Activated CD4-positive, alpha-beta T cell treated with anti-CD3 and anti-CD28 coated beads for 24 hours (primary cell): ENCODE measurements around the gene DLGAP3.

ENCODE experiments used
- DNase-seq, 2 donors: peaks; one replicate each; pipeline ENCODE4 v3.0.0-alpha.2; 2020; ENCODE audit warnings: low read depth in 2 of 2

Gene DLGAP3

GRCh38 chr1:34865573-34865972, 63.9 kb downstream of the DLGAP3 start:
- peak in 1 of 2 donors; percentile 16 for DNase-seq

DNA sequence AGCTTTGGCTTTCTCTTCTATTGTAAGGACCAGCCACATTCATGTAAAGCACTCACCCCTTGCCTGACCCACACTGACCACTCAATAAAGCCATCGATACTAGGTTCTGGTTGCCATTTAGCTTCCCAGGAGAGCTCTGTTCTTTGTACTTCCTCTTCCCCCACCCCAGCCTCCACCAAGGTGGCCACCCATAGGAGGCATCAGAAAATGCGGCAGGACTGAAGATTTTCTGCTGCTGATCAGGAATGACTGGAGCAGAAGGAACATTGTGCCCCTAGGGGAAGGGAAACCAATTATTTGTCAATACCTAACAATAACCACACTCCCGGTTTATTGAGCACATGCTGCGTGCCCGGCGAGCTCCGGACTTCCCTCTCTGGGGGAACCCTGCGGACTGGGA, 64.7 kb downstream of the DLGAP3 start:
- DNase-seq: no peak

DNA sequence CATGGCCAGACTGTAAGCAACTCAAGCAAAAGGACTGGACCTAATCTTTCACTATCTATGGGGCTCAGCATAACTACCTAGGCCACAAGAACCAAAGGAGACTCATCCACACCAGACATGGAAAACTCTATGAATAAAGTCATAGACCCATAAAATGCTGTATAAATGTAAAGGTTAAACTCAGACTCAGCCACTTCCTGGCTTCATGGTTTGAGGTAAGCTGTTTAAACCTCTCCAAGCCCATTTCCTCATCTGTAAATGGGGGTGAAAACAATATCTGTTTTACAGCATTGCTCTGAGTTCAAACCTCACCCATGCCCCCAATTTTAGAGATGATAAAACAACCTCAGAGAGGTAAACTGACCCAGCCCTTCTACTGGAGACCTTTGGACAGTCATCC, 65.9 kb downstream of the DLGAP3 start:
- no peak for DNase-seq

GRCh38 chr1:34859446-34860200, 69.8 kb downstream of the DLGAP3 start, which contains the start of gene SMIM12:
Gene SMIM12, minus strand, starts transcription at chr1:34859749. Its CDS starts 3,772 bp downstream, at chr1:34855977.
- DNase-seq: peak; percentile 87 to 93

DNA sequence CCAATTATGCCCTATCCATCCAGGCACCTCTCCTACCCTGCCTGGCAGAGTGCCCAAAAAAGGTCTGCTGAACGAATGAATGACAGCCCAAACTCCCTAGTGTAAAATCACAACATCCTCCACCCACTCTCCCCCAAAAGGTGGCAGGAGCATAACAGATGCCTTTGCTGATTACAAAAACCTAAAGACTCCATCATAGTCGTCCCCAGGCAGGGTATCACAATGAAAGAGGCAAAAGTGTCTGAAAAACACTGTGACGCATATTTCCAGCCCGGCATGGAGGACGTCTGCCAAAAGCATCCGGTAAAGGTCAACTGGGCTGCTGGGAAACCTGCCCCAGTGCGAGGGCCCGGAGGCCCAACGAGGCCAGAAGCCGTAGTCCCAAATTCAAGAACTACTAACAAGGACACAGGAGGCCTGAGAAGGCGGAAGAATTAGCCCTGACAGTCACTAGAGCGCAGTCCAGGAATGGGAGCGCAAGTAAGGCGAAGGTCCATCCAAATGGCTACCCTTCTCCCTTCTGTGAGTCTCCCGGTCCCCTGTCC, 70.5 kb downstream of the DLGAP3 start:
- peak in 1 of 2 donors; percentile 15 for DNase-seq

GRCh38 chr1:34856697-34857096, 72.8 kb downstream of the DLGAP3 start:
- DNase-seq: no peak

DNA sequence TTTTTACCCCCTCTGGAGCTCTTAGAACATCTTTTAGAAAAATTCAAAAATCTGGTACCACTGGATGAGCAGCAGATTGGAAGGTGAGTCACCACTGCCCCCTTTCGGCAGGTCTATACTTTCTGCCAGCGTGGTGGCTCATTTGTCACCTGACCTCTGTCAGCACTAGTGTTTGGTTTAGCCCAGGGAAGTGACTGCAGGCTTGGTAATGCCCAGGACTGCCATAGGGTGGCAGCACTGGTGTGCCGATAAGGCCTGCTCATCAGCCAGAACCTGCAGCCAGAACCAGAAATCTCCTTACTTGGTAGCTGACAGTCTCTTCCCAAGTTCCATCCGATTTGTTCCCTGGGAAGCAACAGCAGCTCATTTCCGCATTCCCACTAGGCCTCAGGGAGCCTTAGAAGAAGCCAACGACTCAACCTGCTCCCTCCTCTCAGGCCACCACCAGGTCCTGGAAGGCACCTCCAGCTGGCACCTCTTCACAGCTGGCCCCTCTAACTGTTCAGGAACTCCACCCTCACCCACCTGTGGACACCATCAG, 76.7 kb downstream of the DLGAP3 start:
- peak; percentile 84 to 85 for DNase-seq

DNA sequence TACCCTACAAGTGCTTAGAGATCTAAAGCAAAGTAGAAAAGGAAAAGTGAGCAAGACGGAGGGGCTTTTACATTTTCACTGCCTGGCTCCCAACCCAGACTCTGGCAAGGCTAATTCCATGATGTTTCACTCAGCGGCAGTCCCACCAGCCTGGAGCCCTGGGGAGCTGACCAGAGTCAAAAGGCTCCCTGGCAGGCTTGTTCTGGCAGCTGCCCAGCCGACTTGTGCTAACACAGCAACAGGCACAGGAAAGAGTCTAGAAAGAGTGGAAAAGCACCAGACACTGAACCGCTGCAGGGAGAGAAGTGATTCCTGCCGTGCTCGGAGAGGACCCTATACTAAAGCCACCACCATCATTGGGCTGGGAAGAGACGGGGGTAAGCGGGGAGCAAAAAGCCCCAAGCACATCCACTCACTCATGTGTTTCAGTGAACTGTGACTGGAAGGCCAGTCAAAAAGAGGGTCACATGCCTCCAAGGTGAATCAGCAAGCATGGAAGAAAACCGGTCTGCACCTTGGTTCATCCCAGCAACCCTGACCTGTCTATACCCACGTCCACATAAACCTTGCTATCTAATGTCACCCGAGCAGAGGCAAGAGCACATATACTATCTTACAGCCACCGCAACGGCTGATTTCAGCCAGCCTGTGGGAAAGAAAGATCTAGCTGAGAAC, 77.9 kb downstream of the DLGAP3 start:
- DNase-seq: no peak

DNA sequence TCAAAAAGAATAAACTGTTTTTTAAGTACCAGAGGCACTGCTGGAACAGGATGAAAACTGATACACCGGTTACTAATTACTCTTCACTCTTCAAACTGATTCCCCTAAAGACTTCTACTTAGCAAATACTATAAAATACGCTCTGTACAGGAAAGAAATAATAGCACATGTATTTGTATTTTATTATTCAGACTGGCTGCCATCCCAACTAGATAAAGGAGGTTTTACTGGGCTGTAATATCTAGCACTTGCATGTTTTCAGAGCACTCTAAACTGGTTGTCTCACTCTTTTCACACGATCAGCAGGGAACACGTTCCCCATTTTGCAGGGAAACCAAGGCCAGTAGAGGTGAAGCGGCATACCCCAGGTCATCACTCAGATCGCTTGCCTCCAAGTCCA, 79.1 kb downstream of the DLGAP3 start:
- no peak for DNase-seq

- DNase-seq: no peak
Observed at GRCh38 chr1:34847094-34847493, 82.4 kb downstream of the DLGAP3 start.

DNA sequence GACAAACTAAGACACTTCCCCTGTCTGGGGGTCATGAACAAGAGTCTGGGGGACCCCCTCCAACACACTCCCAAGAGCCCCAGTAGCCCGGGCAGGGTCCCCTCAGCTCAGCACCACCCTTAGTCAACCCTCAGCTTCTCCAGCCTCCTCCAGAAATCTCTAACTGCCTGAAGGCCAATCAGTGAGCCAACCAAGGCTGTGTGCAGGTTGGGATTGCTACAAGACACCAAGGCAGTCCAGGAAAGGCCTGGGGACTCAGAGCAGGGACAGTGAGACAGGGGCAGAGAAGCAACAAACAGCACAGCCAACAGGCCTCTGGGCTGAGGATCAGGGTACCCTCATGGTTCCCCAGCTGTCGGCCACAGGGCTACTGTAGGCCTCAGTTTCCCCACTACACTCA, 83.2 kb downstream of the DLGAP3 start:
- DNase-seq: no peak

DNA sequence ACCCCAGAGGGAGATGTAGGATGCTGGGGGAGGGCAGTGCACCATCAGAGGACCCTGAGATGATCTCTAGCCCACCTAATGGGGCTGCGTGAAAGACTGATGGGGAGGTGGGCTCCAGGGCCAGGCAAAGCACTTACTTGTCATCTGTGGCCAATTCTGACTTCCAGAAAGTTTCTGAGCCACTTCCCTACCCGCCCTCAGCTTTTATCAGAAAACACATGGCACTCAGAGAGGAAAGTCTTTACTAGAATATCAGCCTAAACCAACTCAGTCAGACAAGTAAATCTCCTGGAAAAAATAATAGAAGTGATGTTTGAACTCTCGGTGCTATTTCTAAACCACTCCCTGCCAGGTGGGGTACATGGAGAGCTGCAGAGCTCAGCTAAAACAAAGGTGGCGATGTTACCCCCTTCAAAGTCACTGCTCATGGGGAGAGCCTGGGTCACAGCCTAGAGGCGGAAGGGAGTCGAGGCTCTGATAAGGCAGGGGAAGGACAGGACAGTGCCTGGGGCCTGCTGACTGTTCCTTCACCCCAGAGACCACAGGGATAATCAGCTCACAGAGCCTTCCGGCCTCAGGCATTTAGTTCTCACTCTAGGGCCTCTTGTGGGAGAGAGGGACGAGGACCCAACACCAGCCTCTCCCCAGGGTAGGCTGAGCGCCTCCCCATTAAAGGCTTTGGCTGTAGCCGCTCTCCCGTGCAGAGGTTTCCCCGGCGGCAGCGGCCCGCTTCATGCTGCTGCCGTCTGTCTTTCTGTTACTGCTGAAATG, 84.1 kb downstream of the DLGAP3 start:
- no peak for DNase-seq

GRCh38 chr1:34844252-34844634, 85.2 kb downstream of the DLGAP3 start:
- no peak for DNase-seq

DNA sequence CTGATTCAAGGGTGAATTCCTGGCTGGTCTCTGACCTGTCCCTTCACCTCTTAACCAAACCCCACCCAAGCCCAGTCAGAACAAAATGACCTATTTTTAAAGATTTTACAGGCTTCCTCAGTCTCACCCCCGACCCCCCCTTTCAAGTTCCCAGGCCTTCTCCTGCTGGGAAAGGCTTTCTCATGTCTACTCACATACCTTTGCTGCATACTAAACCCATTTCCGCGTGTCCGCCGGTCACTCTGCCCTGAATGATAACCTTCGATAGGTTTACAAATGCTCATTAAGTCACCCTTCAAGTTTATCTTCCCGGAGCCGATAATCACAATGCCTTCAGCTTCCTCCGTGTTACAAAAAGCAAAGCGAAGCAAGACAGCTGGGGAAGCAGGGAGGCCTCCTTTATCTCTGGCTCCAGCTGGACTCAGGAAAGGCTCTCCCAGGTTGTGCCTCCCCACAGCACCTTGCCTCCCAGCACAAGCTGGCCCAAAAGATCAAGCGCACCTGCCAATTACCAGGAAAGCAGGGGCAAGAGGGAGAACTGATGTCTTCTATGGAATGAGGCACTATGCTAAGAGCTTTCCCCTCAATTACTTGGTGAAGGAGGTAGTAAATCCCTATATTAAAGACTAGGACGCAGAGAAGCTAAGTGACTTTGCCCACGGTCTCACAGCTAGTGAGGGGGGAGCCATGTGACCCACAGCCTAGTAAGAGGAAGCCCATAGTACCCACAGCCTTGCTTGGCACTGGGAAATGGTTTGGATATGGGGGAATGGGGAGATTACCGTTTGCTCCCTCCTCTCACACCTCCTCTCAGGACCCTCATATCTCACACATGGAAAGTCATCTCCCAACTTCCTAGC, 85.8 kb downstream of the DLGAP3 start:
- DNase-seq: no peak

DNA sequence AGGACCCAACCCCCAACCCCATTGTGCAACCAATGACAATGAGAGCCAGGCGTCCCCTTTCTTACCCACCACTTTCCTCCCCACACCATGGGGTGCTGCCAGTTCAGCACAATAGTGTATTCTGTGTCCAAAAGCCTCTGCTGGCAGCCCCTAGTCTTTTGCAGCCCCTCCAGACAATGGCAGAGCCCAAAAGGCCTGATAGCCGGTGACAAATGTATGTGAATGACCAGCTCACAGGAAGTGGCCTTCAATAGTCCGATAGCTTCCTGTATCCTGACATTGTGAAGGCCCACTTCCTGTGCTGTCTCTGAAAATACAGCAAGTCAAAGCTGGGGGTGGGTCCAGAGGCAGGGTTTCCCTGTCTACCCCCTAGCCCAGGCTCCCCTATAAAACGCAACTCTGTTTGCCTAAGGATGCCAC, 86.5 kb downstream of the DLGAP3 start:
- no peak for DNase-seq

- DNase-seq: no peak
Observed at GRCh38 chr1:34842073-34842472, 87.4 kb downstream of the DLGAP3 start.

GRCh38 chr1:34840426-34840825, 89.0 kb downstream of the DLGAP3 start:
- DNase-seq: no peak

GRCh38 chr1:34839526-34840305, 89.7 kb downstream of the DLGAP3 start:
- DNase-seq: no peak

GRCh38 chr1:34833711-34834110, 95.7 kb downstream of the DLGAP3 start:
- no peak for DNase-seq

DNA sequence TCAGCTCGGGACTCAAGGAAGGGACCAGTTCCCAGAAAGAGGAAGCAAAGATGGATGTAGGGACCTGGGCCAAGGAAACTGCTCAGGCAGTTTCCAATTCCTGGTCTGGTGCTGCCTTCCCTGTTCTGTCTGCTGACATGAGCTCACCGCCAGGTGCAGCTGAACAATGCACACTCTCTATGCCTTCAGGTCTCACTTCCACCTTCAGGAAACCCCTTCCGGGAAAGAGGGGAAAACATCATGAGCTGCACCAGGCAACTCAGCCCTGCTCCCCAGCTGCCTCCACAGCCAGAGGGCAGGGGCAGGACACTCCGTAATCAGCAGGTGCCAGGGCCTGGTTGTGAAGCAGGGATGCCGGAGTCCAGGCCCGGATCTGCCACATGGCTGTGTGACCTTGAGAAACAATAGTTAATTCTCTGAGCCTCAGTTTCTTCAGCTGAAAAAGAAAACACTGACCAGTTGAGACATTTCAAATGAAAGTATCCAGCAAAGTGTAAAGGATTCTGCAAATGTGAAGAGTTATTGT, 97.7 kb downstream of the DLGAP3 start:
- no peak for DNase-seq
